Measurements from ENCODE around the gene RALGPS1.

RALGPS1 gene

DNA sequence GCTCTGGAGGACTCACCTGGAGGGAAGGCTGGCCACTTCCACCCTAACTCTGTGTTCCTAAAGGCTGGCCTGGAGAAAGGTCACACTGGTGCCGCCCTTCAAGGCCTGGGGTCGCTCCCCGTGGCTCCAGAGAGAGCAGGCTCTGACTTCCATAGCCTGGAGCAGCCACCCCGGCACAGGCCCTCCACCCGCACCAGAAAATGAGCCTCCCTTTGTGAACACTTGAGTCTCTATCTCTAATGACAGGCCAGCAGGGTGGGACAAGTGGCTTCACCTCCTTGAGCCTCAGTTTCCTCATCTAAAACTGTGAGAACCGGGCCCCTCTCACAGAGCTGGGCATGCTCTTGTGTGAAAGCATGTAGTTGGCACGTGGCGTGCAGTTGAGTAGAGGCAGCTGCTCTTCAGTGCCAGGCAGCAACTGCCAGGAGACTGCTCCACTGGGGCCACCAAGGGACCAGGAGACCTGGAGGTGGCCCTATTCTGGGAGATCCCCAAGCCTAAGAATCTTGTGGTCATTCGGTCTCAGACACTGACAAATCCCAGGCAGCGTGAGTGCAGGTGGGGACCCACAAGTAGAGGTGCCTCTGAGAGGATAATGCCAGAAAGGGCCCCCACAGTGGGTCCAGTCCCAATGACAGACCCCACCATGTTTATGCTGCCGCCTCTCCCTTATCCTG, 293.3 kb downstream of the RALGPS1 start:
- no peaks in the 10 kb centered on the region for H3K9me2 ChIP-seq (replicated peaks; ENCODE audit: control insufficient read depth, low read length)
- no peaks in the 10 kb centered on the region for H3F3A ChIP-seq (ENCODE audit: control insufficient read depth, insufficient read depth)
- no peak overlapping the region for H3K4me2 ChIP-seq (ENCODE audit: low read length)
- no peaks in the 10 kb centered on the region for H3K27me3 ChIP-seq (ENCODE audit: control insufficient read depth, low read length)
- no peak for TF ChIP-seq EZH2phosphoT487 (IDR thresholded peaks at IDR 0.05; ENCODE audit: borderline replicate concordance, low read length)
- TF ChIP-seq, protein P1, sequence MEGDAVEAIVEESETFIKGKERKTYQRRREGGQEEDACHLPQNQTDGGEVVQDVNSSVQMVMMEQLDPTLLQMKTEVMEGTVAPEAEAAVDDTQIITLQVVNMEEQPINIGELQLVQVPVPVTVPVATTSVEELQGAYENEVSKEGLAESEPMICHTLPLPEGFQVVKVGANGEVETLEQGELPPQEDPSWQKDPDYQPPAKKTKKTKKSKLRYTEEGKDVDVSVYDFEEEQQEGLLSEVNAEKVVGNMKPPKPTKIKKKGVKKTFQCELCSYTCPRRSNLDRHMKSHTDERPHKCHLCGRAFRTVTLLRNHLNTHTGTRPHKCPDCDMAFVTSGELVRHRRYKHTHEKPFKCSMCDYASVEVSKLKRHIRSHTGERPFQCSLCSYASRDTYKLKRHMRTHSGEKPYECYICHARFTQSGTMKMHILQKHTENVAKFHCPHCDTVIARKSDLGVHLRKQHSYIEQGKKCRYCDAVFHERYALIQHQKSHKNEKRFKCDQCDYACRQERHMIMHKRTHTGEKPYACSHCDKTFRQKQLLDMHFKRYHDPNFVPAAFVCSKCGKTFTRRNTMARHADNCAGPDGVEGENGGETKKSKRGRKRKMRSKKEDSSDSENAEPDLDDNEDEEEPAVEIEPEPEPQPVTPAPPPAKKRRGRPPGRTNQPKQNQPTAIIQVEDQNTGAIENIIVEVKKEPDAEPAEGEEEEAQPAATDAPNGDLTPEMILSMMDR (IDR thresholded peaks at IDR 0.05; ENCODE audit: low read depth, low read length, poor library complexity, severe bottlenecking) = no peak
- H3K27ac ChIP-seq (ENCODE audit: low read depth, low read length) = no peak overlapping the region
- H3K36me3 ChIP-seq (ENCODE audit: control insufficient read depth, low read length) = no peaks in the 10 kb centered on the region
- no peaks in the 10 kb centered on the region for H3K4me1 ChIP-seq (ENCODE audit: control insufficient read depth, low read length)
- H3K4me3 ChIP-seq (ENCODE audit: low read length) = no peak overlapping the region
- H3K79me2 ChIP-seq (ENCODE audit: control insufficient read depth, low read length) = no peaks in the 10 kb centered on the region
- H3K9me3 ChIP-seq (ENCODE audit: control insufficient read depth, insufficient read depth, low read length) = no peaks in the 10 kb centered on the region
- no peaks in the 10 kb centered on the region for H4K20me1 ChIP-seq (ENCODE audit: control insufficient read depth, insufficient read depth, low read depth, low read length)

DNA sequence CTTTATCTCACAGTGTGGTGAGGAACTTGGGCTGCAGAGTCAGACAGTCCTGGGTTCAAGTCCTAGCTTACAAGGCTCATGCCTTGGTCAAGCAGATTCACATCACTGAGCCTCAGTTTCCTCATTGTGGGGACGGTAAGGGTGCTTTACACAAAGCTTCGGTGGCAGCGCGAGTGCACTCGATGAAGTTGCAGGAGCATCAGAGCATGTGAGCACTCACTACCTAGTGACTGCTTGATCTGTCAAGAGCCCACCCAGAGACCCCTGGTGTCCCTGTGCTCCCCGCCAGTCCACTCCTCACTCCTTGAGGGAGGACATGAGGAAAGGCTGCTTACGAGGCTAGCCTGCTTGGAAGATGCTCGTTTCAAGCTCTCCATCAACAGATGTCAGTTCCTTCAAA, 293.8 kb downstream of the RALGPS1 start:
- H3K36me3 ChIP-seq (ENCODE audit: control insufficient read depth, low read length) = no peaks in the 10 kb centered on the region
- H3K27ac ChIP-seq (ENCODE audit: low read depth, low read length) = no peak overlapping the region
- H3F3A ChIP-seq (ENCODE audit: control insufficient read depth, insufficient read depth) = no peaks in the 10 kb centered on the region
- no peak overlapping the region for H3K4me2 ChIP-seq (ENCODE audit: low read length)
- H3K79me2 ChIP-seq (ENCODE audit: control insufficient read depth, low read length) = no peaks in the 10 kb centered on the region
- no peaks in the 10 kb centered on the region for H3K4me1 ChIP-seq (ENCODE audit: control insufficient read depth, low read length)
- H3K27me3 ChIP-seq (ENCODE audit: control insufficient read depth, low read length) = no peaks in the 10 kb centered on the region
- TF ChIP-seq, protein P1 (IDR thresholded peaks at IDR 0.05; ENCODE audit: low read depth, low read length, poor library complexity, severe bottlenecking) = no peak
- no peak for TF ChIP-seq EZH2phosphoT487 (IDR thresholded peaks at IDR 0.05; ENCODE audit: borderline replicate concordance, low read length)
- no peaks in the 10 kb centered on the region for H3K9me3 ChIP-seq (ENCODE audit: control insufficient read depth, insufficient read depth, low read length)
- no peaks in the 10 kb centered on the region for H4K20me1 ChIP-seq (ENCODE audit: control insufficient read depth, insufficient read depth, low read depth, low read length)
- no peak overlapping the region for H3K4me3 ChIP-seq (ENCODE audit: low read length)
- no peaks in the 10 kb centered on the region for H3K9me2 ChIP-seq (replicated peaks; ENCODE audit: control insufficient read depth, low read length)

DNA sequence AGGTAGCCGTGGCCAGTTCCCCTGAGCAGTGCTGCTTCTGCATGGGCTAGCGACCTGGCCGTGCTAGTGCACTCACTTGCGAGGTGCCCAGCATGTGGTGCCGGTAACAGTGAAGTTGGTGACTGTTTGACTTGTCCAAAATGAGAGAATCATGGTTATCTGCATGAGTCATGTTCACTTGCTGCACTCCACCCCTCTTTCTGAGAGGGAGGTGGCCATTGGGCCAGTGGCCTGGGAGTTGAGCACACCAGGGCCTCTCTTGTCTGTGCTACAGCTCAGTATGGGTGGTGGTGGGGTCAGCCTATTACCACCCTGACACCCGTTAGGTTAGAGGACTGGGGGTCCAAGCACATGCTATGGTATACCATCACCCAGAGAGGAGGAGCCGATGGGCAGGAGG, 294.6 kb downstream of the RALGPS1 start:
- H3K4me2 ChIP-seq (ENCODE audit: low read length) = no peak overlapping the region

More for the DNA sequence above, 294.6 kb downstream of the RALGPS1 start:
- H3K36me3 ChIP-seq (ENCODE audit: control insufficient read depth, low read length) = no peaks in the 10 kb centered on the region
- no peaks in the 10 kb centered on the region for H3K9me2 ChIP-seq (replicated peaks; ENCODE audit: control insufficient read depth, low read length)
- H3K9me3 ChIP-seq (ENCODE audit: control insufficient read depth, insufficient read depth, low read length) = no peaks in the 10 kb centered on the region
- no peak overlapping the region for H3K27ac ChIP-seq (ENCODE audit: low read depth, low read length)
- no peaks in the 10 kb centered on the region for H4K20me1 ChIP-seq (ENCODE audit: control insufficient read depth, insufficient read depth, low read depth, low read length)
- H3K4me3 ChIP-seq (ENCODE audit: low read length) = no peak overlapping the region
- H3K4me1 ChIP-seq (ENCODE audit: control insufficient read depth, low read length) = no peaks in the 10 kb centered on the region
- TF ChIP-seq, protein P1 (IDR thresholded peaks at IDR 0.05; ENCODE audit: low read depth, low read length, poor library complexity, severe bottlenecking) = no peak
- no peak for TF ChIP-seq EZH2phosphoT487 (IDR thresholded peaks at IDR 0.05; ENCODE audit: borderline replicate concordance, low read length)
- H3F3A ChIP-seq (ENCODE audit: control insufficient read depth, insufficient read depth) = no peaks in the 10 kb centered on the region
- H3K79me2 ChIP-seq (ENCODE audit: control insufficient read depth, low read length) = no peaks in the 10 kb centered on the region
- H3K27me3 ChIP-seq (ENCODE audit: control insufficient read depth, low read length) = no peaks in the 10 kb centered on the region

All from DOHH2 (cell line).